GM12878 (cell line): Measurements from ENCODE around the gene WWOX. TPM values are rescaled to one million over a fixed set of nuclear protein-coding genes. Genes with fewer than 3 reads are reported as not detected.

Experiments used
- ATAC-seq: fragments of 200-7000 bp; cut with Tn5 transposase; 3 replicates; pipeline ENCODE4 v1.9.1; 2020; ENCODE audit warnings: mild to moderate bottlenecking, moderate library complexity
- BruUV-seq: library from RNA; stranded (reverse); fragments of 400-500 nt; replicated peaks from 2 replicates; lab custom pipeline; 2021; lab: Mats Ljungman, UMichigan
- CTCF ChIA-PET: fragments of 300-600 bp; sonication (Branson Sonifier 250); formaldehyde crosslinking; extraction: SDS; loops from one replicate; lab custom pipeline; 2021; ENCODE audit warnings: inconsistent platforms; lab: Yijun Ruan, JAX
- POLR2A ChIA-PET: fragments of 350-600 bp; formaldehyde crosslinking; extraction: SDS; loops from one replicate; lab custom pipeline; 2021; ENCODE audit warnings: inconsistent platforms; lab: Charles Lee
- RAD21 ChIA-PET: fragments of 300-600 bp; sonication (Branson Sonifier 250); formaldehyde crosslinking; loops from one replicate; lab custom pipeline; 2023; ENCODE audit warnings: antibody characterized with exemption; ENCODE audit not compliant: unreplicated experiment; lab: Charles Lee
- SMC1A ChIA-PET: fragments of 300-600 bp; sonication (Branson Sonifier 250); formaldehyde crosslinking; loops from one replicate; lab custom pipeline; 2023; ENCODE audit not compliant: unreplicated experiment, uncharacterized antibody; lab: Charles Lee
- DNase-seq: peaks from one replicate; pipeline ENCODE4 v3.0.0-alpha.2; 2011; ENCODE audit warnings: low read depth, low spot score
- FAIRE-seq: peaks from 3 replicates; lab custom pipeline; 2011; peaks lifted over from hg19 to GRCh38; lab: Jason Lieb, UNC
- H2AFZ ChIP-seq: 2 replicates; pipeline ENCODE4 v1.6.0; 2011; ENCODE audit warnings: low read depth, low read length, control low read depth; ENCODE audit not compliant: control insufficient read depth
- H3K27ac ChIP-seq: 2 replicates; pipeline ENCODE4 v1.5.1; 2011; ENCODE audit warnings: control low read depth; ENCODE audit not compliant: control insufficient read depth, insufficient read depth
- H3K27me3 ChIP-seq, 2 experiments: replicated peaks in 1 of 2; 2 replicates each; pipeline versions ENCODE4 v1.6.0 to v1.6.1; 2011; ENCODE audit warnings: low read length in 1 of 2; ENCODE audit not compliant: control insufficient read depth in 2 of 2, insufficient read depth in 2 of 2
- H3K36me3 ChIP-seq, 2 experiments: 2 replicates each; pipeline ENCODE4 v1.5.1; 2011; ENCODE audit warnings: low read length in 1 of 2; ENCODE audit not compliant: control insufficient read depth in 2 of 2, insufficient read depth in 2 of 2
- H3K4me1 ChIP-seq: 2 replicates; pipeline ENCODE4 v1.6.1; 2011; ENCODE audit warnings: mild to moderate bottlenecking, low read length, moderate library complexity, mixed read lengths; ENCODE audit not compliant: control insufficient read depth, insufficient read depth
- H3K4me2 ChIP-seq: 2 replicates; pipeline ENCODE4 v1.6.0; 2011; ENCODE audit warnings: control low read depth; ENCODE audit not compliant: control insufficient read depth, insufficient read depth
- H3K4me3 ChIP-seq: fragments of 200-600 bp; sonication (generic); 2 replicates; pipeline ENCODE4 v1.5.1; 2016
- H3K79me2 ChIP-seq: 2 replicates; pipeline ENCODE4 v1.6.0; 2011; ENCODE audit warnings: low read length; ENCODE audit not compliant: control insufficient read depth, insufficient read depth
- H3K9ac ChIP-seq: 2 replicates; pipeline ENCODE4 v1.8.0; 2011; ENCODE audit warnings: low read length, control low read depth, mixed read lengths; ENCODE audit not compliant: control insufficient read depth, insufficient read depth
- H3K9me3 ChIP-seq: replicated peaks from 3 replicates; pipeline ENCODE4 v1.5.1; 2011; ENCODE audit warnings: mild to moderate bottlenecking, low read length; ENCODE audit not compliant: control insufficient read depth, insufficient read depth
- H4K20me1 ChIP-seq: 2 replicates; pipeline ENCODE4 v1.6.0; 2011; ENCODE audit not compliant: control insufficient read depth, insufficient read depth
- BMI1 ChIP-seq: fragments of 450-650 bp; IDR thresholded peaks from 2 replicates; pipeline ENCODE4 v1.6.1; 2016; ENCODE audit warnings: mild to moderate bottlenecking, moderate library complexity, borderline replicate concordance
- CHD2 ChIP-seq: IDR thresholded peaks from 2 replicates; pipeline ENCODE4 v1.6.1; 2011; ENCODE audit warnings: low read depth, low read length, improper control_type of control experiment, borderline replicate concordance
- CREM ChIP-seq: IDR thresholded peaks from 2 replicates; pipeline ENCODE4 v1.6.1; 2014; ENCODE audit warnings: antibody characterized with exemption, low read depth
- EZH2 ChIP-seq: IDR thresholded peaks from 2 replicates; pipeline ENCODE4 v1.6.1; 2012; ENCODE audit warnings: low read depth, mild to moderate bottlenecking, control low read depth, inconsistent platforms, low read length, borderline replicate concordance; ENCODE audit not compliant: control insufficient read depth
- IRF4 ChIP-seq: IDR thresholded peaks from 2 replicates; pipeline ENCODE4 v1.6.1; 2011; ENCODE audit warnings: low read depth, low read length
- KDM1A ChIP-seq: fragments of 200-600 bp; sonication (generic); IDR thresholded peaks from 2 replicates; pipeline ENCODE4 v1.6.1; 2016; ENCODE audit warnings: borderline replicate concordance
- MYB ChIP-seq: fragments of 150-350 bp; IDR thresholded peaks from 2 replicates; pipeline ENCODE4 v1.6.1; 2014; ENCODE audit warnings: mild to moderate bottlenecking, low read depth, low read length, borderline replicate concordance
- NBN ChIP-seq: fragments of 450-650 bp; IDR thresholded peaks from 2 replicates; pipeline ENCODE4 v1.6.1; 2016
- NFXL1 ChIP-seq: fragments of 450-650 bp; IDR thresholded peaks from 2 replicates; pipeline ENCODE4 v1.6.1; 2017; ENCODE audit warnings: antibody characterized with exemption, mild to moderate bottlenecking, borderline replicate concordance
- POLR2AphosphoS5 ChIP-seq: IDR thresholded peaks from 2 replicates; pipeline ENCODE4 v1.6.1; 2011; ENCODE audit warnings: mild to moderate bottlenecking, low read length, inconsistent platforms
- SMAD1 ChIP-seq: fragments of 450-650 bp; IDR thresholded peaks from 2 replicates; pipeline ENCODE4 v1.6.1; 2018; ENCODE audit warnings: mild to moderate bottlenecking, low read depth; ENCODE audit not compliant: partially characterized antibody
- SMAD5 ChIP-seq: IDR thresholded peaks from 2 replicates; pipeline ENCODE4 v1.6.1; 2016; ENCODE audit warnings: antibody characterized with exemption, low read depth
- STAT1 ChIP-seq: fragments of 450-650 bp; conservative IDR thresholded peaks from 2 replicates; pipeline ENCODE4 v1.6.1; 2014; ENCODE audit warnings: antibody characterized with exemption, mild to moderate bottlenecking
- TBL1XR1 ChIP-seq: IDR thresholded peaks from 2 replicates; pipeline ENCODE4 v1.6.1; 2012; ENCODE audit warnings: low read depth, low read length, improper control_type of control experiment
- TCF3 ChIP-seq: IDR thresholded peaks from 2 replicates; pipeline ENCODE4 v1.6.1; 2012; ENCODE audit warnings: low read depth, mild to moderate bottlenecking, low read length, borderline replicate concordance; ENCODE audit not compliant: insufficient read depth
- WGBS: methylation state at CpG from one replicate; pipeline ENCODE4 v1.1.6; 2016; ENCODE audit warnings: low lambda C conversion rate; ENCODE audit not compliant: insufficient replicate concordance, insufficient coverage; ENCODE audit errors: missing lambda C conversion rate; 5-methylcytosine and 5-hydroxymethylcytosine counted together
- in situ Hi-C: fragments of 300-500 bp; cut with MboI; formaldehyde crosslinking; loops from 9 replicates; pipeline ENCODE4 v1.14.3; 2018; ENCODE audit warnings: mixed read lengths
- intact Hi-C: fragments of 100-400 bp; cut with micrococcal nuclease; formaldehyde crosslinking; loops from one replicate; pipeline ENCODE4 v1.14.2; 2022; ENCODE audit not compliant: unreplicated experiment
- polyA plus RNA-seq, 11 experiments: library from polyadenylated mRNA; depleted of rRNA in 4 of 11; unstranded in 6 of 11; stranded (reverse) in 5 of 11; fragments of >200 nt; fragmentation: Nextera tagmentation in 4 of 11; fragmentation: Illumina TruSeq in 1 of 11; extraction: Ambion mirVana in 4 of 11; extraction: Trizol in 1 of 11; gene quantifications; 1 replicate in 1 of 11; 2 replicates in 10 of 11; pipeline versions ENCODE4 v1.2.1 to v1.2.3, GENCODE V29; 2011 to 2016; ENCODE audit warnings: inconsistent platforms in 2 of 11, missing spikeins in 2 of 11, low read depth in 1 of 11
- total RNA-seq, 4 experiments: library from RNA; depleted of rRNA in 3 of 4; stranded (reverse); fragments of >200 nt in 3 of 4; fragmentation: Illumina TruSeq in 1 of 4; extraction: Trizol in 1 of 4; gene quantifications; 2 replicates each; pipeline versions ENCODE4 v1.2.1 to v1.2.3, GENCODE V29; 2013 to 2021
- TF ChIP-seq, protein P1 (sequence below): fragments of 450-650 bp; IDR thresholded peaks from 2 replicates; pipeline ENCODE4 v1.6.1; 2017; ENCODE audit warnings: mild to moderate bottlenecking, low read depth, inconsistent platforms; ENCODE audit not compliant: poor library complexity, severe bottlenecking
- TF ChIP-seq, protein P2 (sequence below): fragments of 450-650 bp; IDR thresholded peaks from 2 replicates; pipeline ENCODE4 v1.6.1; 2017; ENCODE audit warnings: borderline replicate concordance
- TF ChIP-seq, protein P3 (sequence below): IDR thresholded peaks from 2 replicates; pipeline ENCODE4 v1.6.1; 2011; ENCODE audit warnings: low read depth, mild to moderate bottlenecking, low read length, moderate library complexity, borderline replicate concordance; ENCODE audit errors: extremely low read depth
- TF ChIP-seq, protein P4 (sequence below): fragments of 150-350 bp; IDR thresholded peaks from 2 replicates; pipeline ENCODE4 v1.6.1; 2014; ENCODE audit warnings: mild to moderate bottlenecking, low read depth, low read length

WWOX gene
- total and polyA plus RNA-seq, 10 of the 15 experiments (the other 5 are each of a cell fraction or from before 2014, with no cell fraction given), result 2.8 to 24.4 (median 17.8) TPM

DNA sequence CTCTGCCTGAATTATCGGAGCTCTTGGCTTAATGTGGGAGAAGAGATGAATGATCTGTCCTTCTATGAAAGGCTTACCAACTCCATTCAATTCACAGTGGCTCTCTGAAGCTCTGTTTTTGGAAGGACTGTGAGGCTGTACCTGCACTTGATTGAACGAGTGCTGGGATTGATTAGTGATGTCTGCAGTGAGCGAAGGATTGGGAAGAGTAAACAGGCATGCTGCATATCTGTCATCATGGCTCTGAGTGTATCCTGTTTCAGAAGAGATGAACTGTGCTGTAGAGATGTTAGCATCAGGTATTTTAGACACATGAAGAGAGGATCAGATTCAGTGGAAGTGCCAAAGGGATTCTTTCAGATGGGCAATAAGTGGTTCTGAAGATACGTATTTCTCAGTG lies 937.1 kb downstream of the WWOX start:
- ChIA-PET POLR2A (no interaction called here), RAD21 (no interaction called here), SMC1A (no interaction called here), CTCF (no interaction called here)
- WGBS, result 71% methylated on average over 4 of the region's 4 CpGs
- Histone ChIP-seq H3K4me2 (no peak overlapping the region), H2AFZ (no peak overlapping the region), H3K9me3 (no peaks in the 10 kb centered on the region), H3K27me3 (no peaks in the 10 kb centered on the region), H4K20me1 (no peaks in the 10 kb centered on the region), H3K4me1 (no peaks in the 10 kb centered on the region), H3K79me2 (no peaks in the 10 kb centered on the region), H3K36me3 (no peaks in the 10 kb centered on the region), H3K4me3 (no peak overlapping the region), H3K27ac (no peak overlapping the region), H3K9ac (no peak overlapping the region)
- TF ChIP-seq, protein P1, sequence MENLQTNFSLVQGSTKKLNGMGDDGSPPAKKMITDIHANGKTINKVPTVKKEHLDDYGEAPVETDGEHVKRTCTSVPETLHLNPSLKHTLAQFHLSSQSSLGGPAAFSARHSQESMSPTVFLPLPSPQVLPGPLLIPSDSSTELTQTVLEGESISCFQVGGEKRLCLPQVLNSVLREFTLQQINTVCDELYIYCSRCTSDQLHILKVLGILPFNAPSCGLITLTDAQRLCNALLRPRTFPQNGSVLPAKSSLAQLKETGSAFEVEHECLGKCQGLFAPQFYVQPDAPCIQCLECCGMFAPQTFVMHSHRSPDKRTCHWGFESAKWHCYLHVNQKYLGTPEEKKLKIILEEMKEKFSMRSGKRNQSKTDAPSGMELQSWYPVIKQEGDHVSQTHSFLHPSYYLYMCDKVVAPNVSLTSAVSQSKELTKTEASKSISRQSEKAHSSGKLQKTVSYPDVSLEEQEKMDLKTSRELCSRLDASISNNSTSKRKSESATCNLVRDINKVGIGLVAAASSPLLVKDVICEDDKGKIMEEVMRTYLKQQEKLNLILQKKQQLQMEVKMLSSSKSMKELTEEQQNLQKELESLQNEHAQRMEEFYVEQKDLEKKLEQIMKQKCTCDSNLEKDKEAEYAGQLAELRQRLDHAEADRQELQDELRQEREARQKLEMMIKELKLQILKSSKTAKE, result no peak
- TF ChIP-seq SMAD1 (no peak), EZH2 (no peak), CHD2 (no peak), NBN (no peak), POLR2AphosphoS5 (no peak), SMAD5 (no peak), STAT1 (no peak), NFXL1 (no peak), KDM1A (no peak), MYB (no peak), IRF4 (no peak), TCF3 (no peak), CREM (no peak), TBL1XR1 (no peak), BMI1 (no peak)
- TF ChIP-seq, protein P2, sequence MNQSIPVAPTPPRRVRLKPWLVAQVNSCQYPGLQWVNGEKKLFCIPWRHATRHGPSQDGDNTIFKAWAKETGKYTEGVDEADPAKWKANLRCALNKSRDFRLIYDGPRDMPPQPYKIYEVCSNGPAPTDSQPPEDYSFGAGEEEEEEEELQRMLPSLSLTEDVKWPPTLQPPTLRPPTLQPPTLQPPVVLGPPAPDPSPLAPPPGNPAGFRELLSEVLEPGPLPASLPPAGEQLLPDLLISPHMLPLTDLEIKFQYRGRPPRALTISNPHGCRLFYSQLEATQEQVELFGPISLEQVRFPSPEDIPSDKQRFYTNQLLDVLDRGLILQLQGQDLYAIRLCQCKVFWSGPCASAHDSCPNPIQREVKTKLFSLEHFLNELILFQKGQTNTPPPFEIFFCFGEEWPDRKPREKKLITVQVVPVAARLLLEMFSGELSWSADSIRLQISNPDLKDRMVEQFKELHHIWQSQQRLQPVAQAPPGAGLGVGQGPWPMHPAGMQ, result no peak
- TF ChIP-seq, protein P3, sequence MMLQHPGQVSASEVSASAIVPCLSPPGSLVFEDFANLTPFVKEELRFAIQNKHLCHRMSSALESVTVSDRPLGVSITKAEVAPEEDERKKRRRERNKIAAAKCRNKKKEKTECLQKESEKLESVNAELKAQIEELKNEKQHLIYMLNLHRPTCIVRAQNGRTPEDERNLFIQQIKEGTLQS, result no peak
- TF ChIP-seq, protein P4, sequence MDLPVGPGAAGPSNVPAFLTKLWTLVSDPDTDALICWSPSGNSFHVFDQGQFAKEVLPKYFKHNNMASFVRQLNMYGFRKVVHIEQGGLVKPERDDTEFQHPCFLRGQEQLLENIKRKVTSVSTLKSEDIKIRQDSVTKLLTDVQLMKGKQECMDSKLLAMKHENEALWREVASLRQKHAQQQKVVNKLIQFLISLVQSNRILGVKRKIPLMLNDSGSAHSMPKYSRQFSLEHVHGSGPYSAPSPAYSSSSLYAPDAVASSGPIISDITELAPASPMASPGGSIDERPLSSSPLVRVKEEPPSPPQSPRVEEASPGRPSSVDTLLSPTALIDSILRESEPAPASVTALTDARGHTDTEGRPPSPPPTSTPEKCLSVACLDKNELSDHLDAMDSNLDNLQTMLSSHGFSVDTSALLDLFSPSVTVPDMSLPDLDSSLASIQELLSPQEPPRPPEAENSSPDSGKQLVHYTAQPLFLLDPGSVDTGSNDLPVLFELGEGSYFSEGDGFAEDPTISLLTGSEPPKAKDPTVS, result no peak
- no peak for FAIRE-seq
- no TSS peak for BruUV-seq
- intact Hi-C loops, result no loop called here
- ATAC-seq, result no peak
- no peak for DNase-seq
- in situ Hi-C loops, result no loop called here
